HG02943 (cell line): ENCODE data around the gene CYP8B1.

ENCODE experiments used
- ATAC-seq: cut with Tn5 transposase; IDR thresholded peaks from one replicate; pipeline ENCODE4 v1.9.1; 2021; ENCODE audit warnings: mild to moderate bottlenecking, low read depth, moderate library complexity; ENCODE audit not compliant: unreplicated experiment

CYP8B1 gene

DNA sequence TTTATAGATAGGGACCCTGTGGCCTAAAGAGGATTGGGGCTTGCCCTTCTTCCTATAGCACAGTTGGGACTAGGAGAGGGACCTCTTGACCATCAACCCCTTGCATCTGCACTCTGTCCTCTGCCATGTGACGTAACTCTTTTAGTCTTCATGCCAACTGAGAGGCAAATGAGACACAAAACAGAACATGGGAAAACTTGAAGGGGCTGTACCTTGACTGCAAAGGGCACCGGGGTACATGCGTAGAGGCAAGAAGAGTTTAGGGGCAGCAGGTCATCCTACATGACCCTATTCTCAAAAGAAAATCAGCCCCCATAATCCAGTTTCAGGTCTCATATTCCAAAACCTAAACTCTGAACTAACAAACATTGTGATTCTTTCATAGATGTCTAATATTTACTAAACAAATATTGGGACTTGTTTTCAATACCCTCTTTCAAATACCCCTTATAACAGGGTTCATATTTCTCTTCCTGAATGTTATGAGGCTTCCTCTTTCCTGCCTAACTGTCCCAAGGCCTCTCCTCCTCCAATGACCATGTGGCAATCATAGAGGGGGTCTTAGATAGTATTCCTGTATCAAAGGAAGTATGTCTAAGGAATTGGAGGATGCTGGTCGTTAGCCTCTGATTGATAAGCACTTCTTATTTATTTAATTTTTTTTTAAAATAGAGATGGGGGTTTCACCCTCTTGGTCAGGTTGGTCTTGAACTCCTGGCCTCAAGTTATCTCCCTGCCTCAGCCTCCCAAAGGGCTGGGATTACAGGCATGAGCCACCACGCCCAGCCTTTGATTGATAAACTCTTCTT, 45.8 kb downstream of the CYP8B1 start:
- ATAC-seq = no peak

DNA sequence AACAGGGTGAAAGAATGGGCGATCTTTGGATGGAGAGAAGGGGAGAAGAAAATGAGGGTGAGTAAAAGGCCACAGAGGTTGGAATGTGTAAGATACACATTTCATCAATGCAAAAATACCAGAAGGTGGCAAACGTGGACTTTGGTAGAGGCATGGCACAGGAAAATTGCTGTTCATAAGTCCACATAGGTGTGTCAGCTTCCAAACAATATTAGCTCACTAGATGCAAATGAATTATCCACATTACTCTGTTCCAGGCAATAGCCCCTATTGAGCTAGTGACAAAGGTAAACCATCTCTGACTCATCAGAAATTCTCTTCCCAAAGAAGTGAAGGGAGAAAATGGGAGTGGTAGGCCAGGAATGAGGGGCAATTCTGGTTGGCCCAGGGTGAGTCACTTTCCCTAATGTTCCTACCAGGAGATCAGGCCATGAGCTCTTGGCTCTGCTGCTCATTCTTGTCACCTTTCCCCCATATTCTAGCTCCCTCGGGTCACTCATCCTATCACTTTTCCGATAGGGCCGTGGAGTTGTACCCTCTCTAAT, 46.5 kb downstream of the CYP8B1 start:
- ATAC-seq = no peak

- ATAC-seq = no peak
These were observed 48.0 kb downstream of the CYP8B1 start for GRCh38 chr3:42827654-42828053.

- ATAC-seq = no peak
These were observed 48.7 kb downstream of the CYP8B1 start for GRCh38 chr3:42827023-42827422.

DNA sequence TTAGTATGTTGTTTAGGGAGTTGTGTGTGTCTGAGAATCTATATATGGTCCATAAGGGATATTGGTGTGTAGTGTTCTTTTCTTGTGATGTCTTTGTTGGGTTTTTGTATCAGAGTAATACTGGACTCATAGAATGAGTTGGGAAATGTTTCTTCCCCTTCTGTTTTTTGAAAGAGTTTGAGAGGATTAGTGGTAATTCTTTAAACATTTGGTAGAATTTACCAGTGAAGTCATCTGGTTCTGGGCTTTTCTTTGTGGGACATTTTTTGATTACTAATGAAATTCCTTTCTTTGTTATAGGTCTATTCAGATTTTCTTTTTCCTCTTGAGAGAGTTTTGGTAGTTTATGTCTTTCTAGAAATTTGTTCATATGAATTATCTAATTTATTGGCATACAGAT, 49.5 kb downstream of the CYP8B1 start:
- no peak for ATAC-seq

DNA sequence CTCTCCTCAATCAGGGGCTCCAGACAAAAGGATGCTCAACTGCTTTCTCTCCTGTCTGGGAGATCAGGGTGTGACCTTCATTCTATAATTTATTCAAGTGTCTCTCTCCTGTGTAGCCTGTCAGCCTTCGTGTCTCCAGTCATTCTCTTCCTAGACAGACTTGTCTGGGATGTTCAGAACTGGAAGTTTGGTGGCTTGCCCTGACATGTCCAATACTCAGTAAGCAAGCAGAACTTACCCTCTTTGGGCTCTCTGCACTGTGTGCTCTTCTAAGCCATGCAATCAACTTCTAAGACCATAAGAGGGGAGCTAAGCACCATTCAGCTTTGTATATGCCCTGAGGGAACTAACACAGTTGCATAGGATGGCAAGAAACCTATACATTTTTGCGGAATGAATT, 52.3 kb downstream of the CYP8B1 start:
- ATAC-seq = no peak

DNA sequence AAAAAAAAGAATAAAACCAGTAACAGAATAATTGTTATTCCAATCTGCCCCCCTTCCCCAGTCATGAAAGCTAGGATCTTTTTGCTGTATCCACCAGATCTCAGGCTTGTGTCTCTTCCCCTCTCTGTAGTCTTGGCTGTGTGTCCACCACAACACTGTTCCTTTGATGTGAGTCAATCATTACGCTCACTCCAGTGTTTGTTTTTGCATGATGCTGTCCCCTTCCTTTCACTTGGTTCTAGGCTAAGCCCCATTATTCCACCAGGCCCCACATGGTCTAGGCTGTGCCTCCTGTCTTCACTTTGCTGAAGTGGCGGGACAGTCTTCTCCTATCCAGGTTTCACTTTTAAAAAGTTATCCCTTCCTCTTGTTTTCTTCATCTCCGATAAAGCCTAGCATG, 52.9 kb downstream of the CYP8B1 start:
- no peak for ATAC-seq
